GM18505 (cell line): ENCODE data around the gene ABHD12B.

Source experiments
- ATAC-seq: cut with Tn5 transposase; IDR thresholded peaks from one replicate; pipeline ENCODE4 v1.9.1; 2021; ENCODE audit not compliant: unreplicated experiment
- POLR2A ChIP-seq: IDR thresholded peaks from 4 replicates; pipeline ENCODE4 v1.6.1; 2011; ENCODE audit warnings: borderline replicate concordance; ENCODE audit not compliant: insufficient read depth, insufficient read length; ENCODE audit errors: extremely low read depth

The ABHD12B gene, protein sequence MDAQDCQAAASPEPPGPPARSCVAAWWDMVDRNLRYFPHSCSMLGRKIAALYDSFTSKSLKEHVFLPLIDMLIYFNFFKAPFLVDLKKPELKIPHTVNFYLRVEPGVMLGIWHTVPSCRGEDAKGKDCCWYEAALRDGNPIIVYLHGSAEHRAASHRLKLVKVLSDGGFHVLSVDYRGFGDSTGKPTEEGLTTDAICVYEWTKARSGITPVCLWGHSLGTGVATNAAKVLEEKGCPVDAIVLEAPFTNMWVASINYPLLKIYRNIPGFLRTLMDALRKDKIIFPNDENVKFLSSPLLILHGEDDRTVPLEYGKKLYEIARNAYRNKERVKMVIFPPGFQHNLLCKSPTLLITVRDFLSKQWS

DNA sequence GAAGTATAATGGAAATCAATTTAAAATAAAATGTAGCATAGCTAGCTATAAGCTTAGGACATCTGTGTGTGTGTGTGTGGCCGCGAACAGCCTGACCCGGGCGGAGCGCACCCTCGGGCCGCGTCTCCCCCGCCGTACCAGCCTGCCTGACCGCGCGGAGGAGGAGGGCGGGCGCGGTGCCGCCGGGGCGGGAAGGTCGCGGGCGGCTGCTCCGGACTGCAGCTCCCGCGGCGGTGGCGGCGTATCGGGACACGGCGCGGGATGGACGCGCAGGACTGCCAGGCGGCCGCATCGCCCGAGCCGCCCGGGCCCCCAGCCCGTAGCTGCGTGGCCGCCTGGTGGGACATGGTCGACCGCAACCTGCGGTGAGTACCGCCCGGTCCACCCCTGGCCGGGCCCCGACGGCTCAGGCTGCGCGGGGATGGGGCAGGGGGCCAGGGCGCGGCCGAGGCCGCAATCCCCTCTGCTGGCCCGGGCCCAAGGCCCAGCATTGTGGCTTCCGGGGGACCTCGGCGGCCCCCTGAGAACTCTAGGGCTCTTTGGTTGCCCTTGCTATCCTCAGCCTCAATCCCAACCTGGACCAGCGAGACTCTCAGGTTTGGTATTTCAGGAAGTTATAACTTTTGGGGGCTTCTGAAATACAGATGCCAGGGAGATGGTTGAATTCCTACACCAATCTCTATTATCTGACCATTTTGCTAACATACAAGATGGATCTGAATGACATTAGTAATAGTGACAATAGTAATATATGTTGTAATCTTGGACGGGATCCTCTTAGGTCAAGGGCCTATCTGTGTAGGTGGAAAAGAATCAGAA lies at the start of gene ABHD12B:
Gene ABHD12B (plus strand): TSS at position 140 of the 819 bp plus-strand sequence. CDS start 122 bp downstream, at position 262.
- no peak for ATAC-seq
- no peak for TF ChIP-seq POLR2A

DNA sequence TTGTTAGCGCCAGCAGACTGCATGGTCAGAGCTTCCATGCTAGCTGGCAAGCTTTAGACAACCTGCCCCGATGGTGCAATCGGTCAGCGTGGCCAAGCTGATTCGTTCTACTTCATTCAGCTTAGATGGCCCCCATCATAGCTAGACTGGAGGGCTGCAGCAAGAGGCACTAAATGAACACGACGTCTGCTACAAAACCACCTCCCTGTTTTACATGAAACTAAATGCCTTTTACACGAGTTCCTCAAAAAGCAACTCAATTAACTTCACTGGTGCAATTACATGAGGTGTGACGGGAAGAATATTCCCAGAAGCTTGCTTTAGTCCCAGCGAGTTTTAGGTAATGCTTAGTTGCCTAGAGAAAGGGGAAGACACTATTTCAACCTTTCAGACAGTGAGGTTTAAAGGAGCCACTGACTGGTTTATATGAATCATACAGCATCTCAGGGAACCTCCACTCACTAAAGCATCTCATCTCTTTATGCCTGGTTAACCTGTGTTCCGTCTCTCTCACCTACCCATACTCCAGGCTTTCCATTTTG lies 49.3 kb upstream of the ABHD12B start:
- TF ChIP-seq POLR2A: no peak
- ATAC-seq: no peak

DNA sequence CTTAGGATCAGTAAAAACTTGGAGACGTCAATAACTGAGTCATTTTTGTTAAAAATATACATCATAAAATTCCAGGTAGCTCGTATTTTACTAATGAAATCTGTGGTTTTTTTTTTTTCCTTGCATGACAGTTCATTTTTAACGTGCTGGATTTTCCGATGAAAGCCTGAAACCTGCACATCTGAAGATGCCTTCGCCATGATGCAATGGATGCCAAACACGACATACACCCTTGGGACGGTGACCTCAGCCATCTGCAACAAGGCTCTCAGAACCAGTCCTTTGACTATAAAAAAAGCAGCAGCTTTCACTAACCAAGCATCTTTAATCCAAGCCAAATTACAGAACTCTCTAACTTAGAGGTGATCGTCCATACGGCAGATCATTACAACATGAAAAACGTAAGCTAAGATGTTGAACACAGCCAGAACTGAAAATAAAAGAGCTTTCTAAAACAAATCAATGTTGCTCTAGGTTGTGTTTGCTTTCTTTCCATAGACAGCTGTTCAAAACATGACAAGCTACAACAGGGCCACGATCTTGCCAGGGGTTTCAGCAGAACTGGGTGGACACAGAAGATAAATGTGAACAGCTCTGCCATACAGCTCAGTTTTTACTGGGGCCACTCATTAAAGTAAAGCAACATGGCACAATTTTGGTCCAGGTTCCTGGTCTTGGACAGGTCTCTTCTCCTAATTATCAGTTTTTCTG lies 48.6 kb upstream of the ABHD12B start:
- TF ChIP-seq POLR2A: peak; percentile 11
- peak; percentile 20 for ATAC-seq

DNA sequence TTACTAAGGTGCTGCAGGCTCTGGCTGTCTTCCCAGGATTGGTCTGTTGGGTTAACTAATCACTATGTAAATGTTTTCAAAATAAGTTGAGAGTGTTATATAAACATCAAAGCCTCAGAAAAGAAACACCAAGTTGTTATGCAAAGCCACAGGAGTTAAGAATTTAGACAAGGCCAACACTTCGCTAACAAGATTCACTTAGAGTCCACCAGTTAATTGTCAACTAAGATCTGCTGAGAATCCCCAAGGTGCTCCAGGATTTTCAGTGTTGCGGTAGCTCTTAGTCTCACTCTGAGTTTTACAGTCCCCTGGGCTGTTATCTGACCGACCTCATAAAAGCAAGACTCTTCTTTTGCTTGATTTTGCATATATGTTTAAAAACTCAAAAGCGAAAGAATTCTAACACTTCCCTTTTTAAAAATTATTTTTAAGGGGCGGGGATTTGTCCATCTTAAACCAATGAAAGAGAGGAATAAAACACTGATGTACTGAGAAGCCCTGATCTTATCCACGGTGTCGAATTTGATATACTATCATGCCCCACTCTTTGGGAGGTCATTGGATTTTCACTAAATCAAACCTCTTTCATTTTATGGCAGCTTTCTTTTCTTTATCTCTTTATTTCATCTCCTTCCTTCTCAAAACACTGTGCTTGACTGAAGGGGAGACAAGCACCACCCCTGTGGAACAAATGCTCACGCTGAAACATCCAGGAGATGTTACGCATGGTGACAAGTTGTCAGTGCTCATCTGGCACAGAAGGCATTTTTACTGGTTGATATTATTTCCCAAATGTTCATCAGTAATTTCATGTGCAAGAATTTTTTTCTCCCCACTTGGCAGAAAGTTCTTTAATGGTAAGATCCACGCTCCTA lies 47.9 kb upstream of the ABHD12B start:
- peak; percentile 51 for TF ChIP-seq POLR2A
- ATAC-seq: peak; percentile 61

DNA sequence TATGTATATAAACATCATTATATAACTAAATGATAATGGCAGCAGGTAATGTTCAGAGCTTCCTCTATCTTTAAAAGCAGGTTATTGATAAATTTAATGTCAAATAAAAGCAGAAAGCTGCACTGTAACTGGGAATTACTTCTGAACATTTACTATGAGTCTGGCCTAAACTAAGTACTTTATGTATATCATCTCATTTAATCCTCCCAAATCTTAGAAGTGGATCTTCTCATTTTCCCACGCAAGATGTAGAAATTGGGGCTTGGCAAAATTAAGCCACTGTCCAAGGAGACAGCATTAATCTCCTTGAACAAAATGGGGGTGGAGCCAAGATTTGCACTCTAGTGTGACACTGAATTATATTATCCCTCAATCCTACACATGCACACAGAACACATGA lies 46.5 kb upstream of the ABHD12B start:
- TF ChIP-seq POLR2A: no peak
- no peak for ATAC-seq

DNA sequence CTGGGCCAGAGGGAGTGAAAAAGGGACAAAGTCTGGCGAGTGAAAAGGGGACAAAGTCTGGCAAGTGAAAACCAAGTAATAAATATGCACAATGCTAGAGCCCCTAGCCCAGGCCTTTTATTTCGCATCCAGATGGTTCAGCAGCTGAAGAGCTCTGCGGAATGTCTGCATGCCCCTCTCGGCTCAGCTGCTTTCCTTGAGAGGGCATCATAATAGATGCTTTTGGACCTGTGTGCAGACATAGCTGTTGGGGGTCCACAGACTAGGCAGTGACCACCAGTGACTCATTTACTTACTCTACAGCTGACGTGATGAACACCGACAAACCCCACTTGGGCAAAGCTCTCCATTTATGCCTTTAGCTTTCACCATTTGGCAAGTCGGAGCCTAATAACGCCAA lies 45.2 kb upstream of the ABHD12B start:
- no peak for ATAC-seq
- TF ChIP-seq POLR2A: no peak

DNA sequence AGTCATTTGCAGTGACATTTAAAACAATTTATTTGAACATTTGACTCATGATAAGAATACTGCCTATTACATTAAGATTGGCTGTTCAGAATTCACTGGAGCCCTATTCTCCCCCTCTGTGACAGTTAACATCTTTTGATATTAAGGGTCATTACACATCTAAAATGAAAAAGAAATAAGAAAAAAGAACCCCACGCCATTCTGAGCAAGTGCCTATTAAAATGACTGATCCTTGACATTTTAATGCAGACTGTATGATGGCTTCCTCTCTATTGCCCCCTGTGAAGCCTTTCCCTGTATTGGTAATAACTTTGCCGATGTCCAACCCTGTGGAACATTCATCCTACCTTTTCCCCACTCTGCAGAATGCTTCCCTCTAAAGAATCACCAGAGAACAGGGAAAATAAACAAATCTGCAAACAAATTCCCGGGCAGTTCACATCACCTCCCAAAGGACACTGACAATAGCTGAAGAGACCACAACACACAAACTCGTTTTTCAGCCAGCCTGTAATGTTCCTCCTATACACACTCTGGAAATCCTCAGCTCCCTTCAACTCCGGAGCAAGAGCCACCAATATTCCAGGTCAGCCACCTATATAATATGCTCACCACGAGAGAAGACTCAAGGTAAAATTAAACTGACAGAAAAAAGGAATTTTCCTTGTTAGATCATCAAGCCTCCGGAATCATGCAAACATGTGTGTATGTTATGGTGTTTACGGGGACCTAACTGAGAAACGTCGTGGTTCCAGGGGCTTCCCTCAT lies 42.9 kb upstream of the ABHD12B start:
- ATAC-seq: no peak
- no peak for TF ChIP-seq POLR2A

DNA sequence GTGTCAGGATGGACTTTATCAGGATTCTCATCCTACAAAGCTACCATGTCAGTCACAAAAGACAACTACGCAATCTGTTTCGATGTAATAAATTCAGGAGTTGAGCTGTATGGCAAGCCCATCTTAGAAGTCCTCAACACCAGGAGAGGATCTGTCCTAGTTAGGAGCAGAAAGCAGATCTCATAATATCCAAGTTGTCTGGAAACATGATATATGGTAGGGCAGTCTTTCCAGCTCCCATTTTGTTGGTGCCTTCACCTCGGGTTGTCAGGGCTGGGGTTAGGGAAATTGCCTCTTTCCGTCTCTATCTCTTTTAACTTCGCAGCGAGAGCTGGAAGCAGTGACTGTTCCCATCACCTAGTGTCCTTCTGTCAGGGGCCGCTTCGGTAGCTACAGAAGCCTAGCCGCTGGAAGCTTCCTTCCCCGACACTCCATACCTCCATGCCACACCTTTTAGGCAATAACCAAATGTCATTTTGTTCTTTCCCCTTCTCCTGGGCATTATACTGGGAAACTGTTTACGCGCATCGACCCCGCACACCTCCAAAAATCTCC lies 42.3 kb upstream of the ABHD12B start:
- ATAC-seq: no peak

DNA sequence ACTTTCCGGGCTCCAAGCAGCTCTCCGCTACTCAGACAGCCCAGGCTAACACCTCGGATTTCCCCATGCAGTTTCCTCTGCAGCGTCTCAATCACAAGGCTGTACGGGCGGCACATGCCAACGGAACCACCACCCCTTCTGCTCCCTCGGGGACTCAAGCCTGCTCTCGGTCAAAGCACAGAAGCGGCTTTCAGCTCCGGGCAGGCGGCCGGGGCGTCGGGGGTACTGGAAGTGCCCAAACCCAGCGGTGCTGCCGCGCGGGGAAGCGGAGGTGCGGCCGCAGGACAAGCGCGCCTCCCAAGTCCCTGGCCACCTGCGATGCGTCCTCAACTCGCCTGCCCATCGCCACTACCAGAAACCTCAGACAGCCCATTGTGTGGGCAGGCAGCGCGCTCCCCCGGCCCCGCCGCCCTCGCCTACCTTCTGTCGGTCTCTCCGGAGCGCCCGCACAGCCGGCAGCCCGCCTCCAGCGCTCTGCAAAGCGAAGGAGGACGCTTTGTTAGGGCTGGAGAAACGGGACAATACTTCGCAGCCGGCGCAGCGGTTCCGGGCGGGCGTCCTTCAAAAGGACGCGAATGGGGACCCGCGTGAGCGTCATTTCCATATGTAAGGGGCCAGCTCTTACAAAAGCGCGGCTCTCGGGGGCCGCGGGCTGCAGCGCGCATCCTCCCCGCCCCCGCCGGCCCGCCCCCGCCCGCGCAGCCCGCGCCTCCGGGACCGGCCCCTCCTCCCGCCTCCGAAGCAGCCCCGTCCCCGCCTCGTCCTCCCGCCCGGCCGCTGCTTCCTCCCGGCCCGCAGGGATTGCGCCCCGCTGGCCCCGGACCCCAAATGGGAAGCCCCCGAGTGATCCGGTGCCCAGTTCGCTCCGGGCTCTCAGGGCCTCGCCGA lies 41.6 kb upstream of the ABHD12B start:
- no peak for TF ChIP-seq POLR2A
- peak; percentile 42 for ATAC-seq

More for the DNA sequence above, 42.3 kb upstream of the ABHD12B start:
- TF ChIP-seq POLR2A: no peak

DNA sequence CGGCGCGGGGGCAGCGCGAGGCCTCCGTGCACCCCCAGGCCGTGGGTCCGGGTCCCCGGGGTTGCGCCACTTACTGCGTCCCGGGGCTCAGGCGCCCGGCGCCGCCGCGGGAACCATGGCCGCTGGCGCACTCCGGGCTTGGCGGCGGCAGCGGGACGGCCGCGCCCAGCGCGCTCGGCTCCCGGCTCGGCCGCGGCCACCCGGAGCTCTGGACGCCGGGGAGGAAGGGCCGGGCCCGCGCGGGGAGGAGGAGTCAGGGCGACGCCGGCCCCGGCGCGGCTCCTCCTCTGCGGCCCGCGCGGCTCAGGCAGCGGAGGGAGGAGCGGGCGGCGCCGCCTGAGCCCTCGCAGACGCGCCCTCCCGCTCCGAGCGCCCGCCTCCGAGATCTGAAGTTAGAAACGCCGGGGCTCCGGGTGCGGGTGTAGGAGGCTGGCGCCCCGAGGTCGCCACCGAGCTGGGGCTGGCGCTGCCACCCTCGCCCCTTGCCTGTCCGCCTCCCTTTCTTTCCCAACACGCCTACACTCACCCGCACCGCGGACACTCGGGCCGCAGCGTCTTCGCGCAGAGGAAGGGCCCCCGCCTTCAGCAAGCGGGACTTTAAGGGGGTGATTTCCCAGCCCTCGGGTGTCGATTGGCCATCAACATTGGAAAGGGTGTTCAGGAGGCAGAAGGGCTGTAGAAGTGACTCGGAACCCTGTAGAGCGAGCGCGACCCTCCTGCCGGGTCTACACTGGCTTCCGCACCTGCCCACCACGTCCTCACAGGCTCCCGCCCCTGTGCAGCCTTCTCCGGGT lies 40.7 kb upstream of the ABHD12B start, which contains the start of gene NIN:
Gene NIN (minus strand): TSS at position 231 of the 794 bp plus-strand sequence. CDS start 9,106 bp downstream, outside the sequence.
- peak; percentile 82 for TF ChIP-seq POLR2A
- peak; percentile 76 for ATAC-seq

DNA sequence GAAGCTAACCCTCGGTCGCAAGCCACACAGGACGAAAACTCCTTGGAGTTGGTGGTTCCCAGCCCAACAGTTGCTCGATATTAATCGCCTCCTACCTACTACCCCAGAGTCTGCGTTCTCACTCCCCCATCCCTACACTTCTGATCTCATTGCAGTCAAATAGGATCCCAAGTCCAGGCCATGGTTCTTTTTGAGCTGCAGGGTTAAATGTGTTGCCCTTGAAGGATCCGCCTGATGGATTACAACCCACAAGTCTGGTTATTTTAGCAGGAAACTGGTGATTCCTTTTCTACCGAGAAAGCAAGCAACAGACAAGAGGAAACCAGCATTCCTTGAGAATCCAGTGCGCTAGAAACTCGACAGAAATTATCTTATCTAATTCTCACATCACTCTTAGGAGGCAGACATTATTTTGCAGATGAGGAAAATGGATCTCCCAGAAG lies 40.1 kb upstream of the ABHD12B start:
- TF ChIP-seq POLR2A: no peak
- no peak for ATAC-seq
